Esophagus (tissue), 2 donors: ENCODE measurements around the gene LGR6. TPM values are rescaled to one million over a fixed set of nuclear protein-coding genes. Genes with fewer than 3 reads are reported as not detected.
"Not testable (repeated sequence)": the region's sequence is repeated elsewhere in the genome, so short reads cannot be mapped to it uniquely, and the experiment has no call there.

Source experiments
- H3K27ac ChIP-seq, 2 donors: one replicate each; pipeline ENCODE4 v1.5.1; 2013; ENCODE audit warnings: low read depth in 2 of 2, mild to moderate bottlenecking in 2 of 2, inconsistent platforms in 1 of 2, low read length in 1 of 2, moderate library complexity in 1 of 2
- H3K27me3 ChIP-seq, 2 donors: one replicate each; pipeline ENCODE4 v1.6.1; 2013; ENCODE audit warnings: low read length in 2 of 2, control low read depth in 1 of 2, mild to moderate bottlenecking in 1 of 2; ENCODE audit not compliant: insufficient read depth in 2 of 2, control insufficient read depth in 1 of 2
- H3K36me3 ChIP-seq, 2 donors: one replicate each; pipeline ENCODE4 v1.6.1; 2013; ENCODE audit warnings: low read length in 1 of 2; ENCODE audit not compliant: control insufficient read depth in 2 of 2, insufficient read depth in 2 of 2
- H3K4me1 ChIP-seq, 2 donors: one replicate each; pipeline ENCODE4 v1.6.1; 2013; ENCODE audit warnings: low read length in 1 of 2; ENCODE audit not compliant: control insufficient read depth in 2 of 2, insufficient read depth in 2 of 2
- H3K4me3 ChIP-seq, 2 donors: one replicate each; pipeline ENCODE4 v1.5.1; 2013; ENCODE audit warnings: low read length in 2 of 2, mild to moderate bottlenecking in 2 of 2, low read depth in 1 of 2, moderate library complexity in 1 of 2
- H3K9me3 ChIP-seq, 2 donors: one replicate each; pipeline ENCODE4 v1.6.1; 2013; ENCODE audit warnings: mild to moderate bottlenecking in 2 of 2, low read depth in 1 of 2, low read length in 1 of 2, moderate library complexity in 1 of 2; ENCODE audit not compliant: control insufficient read depth in 2 of 2, insufficient read depth in 1 of 2
- WGBS, 2 donors: extraction: QIAGEN DNeasy Blood & Tissue Kit; methylation state at CpG; one replicate each; pipeline ENCODE4 v1.1.7; 2013; 5-methylcytosine and 5-hydroxymethylcytosine counted together
- polyA plus RNA-seq, 2 donors: library from polyadenylated mRNA; stranded (reverse); fragments of 200-250 nt; gene quantifications; one replicate each; pipeline ENCODE4 v1.2.3, GENCODE V29; 2013
- donor health status: healthy with polysubstance abuse.
- donor health status: Bipolar disorder and iron deficiency.

LGR6 gene
- polyA plus RNA-seq: 1 to 10 TPM; 4.2 to 6.3 TPM

DNA sequence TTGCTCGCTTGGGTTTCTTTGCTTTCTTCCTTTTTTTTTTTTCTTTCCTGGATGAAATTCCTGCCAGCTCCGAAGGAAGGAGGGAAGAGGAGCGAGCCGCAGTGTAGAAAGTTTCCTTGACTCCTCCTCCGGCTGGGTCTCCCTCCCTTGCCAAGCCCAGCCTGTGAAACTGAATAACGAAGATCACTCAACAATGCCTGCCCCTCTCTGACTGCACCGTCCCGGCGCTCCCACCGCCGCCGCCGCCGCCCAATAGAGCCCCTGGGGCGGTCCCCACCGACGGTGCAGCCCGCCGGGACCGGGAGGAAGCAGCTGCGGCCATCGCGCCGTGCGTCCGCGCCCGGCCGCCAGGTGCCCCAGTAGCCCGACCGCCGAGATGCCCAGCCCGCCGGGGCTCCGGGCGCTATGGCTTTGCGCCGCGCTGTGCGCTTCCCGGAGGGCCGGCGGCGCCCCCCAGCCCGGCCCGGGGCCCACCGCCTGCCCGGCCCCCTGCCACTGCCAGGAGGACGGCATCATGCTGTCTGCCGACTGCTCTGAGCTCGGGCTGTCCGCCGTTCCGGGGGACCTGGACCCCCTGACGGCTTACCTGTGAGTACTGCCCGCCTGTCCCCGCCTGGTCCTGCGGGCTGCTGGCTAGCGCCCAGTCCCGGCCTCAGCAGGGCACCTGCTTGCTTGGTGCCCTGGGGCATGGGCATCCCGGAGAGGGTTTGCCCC lies at the start of gene LGR6:
LGR6 (plus strand) TSS at position 186 of the 714 bp plus-strand sequence; CDS start at position 377, 191 bp downstream.
- Histone ChIP-seq H3K36me3 (no peaks in the 10 kb centered on the region), H3K9me3 (no peaks in the 10 kb centered on the region), H3K4me3 (peak within 1 kb of the TSS; percentile 21 to 38), H3K4me1 (peaks cover 0 to 3% of the 10 kb centered on the region in 2 donors), H3K27me3 (peaks cover 0 to 8% of the 10 kb centered on the region in 2 donors), H3K27ac (no peak within 1 kb of the TSS)
- WGBS, 2 donors: 3 to 4% methylated on average over 38 to 61 of the region's 61 CpGs

- peak within 1 kb of the TSS; percentile 72 to 89 for H3K27ac ChIP-seq
- no peaks in the 10 kb centered on the region for H3K27me3 ChIP-seq
- H3K4me3 ChIP-seq: peak within 1 kb of the TSS; percentile 89 to 94
- WGBS, 2 donors: 0% methylated on average over 74 to 82 of the region's 82 CpGs
- H3K9me3 ChIP-seq: no peaks in the 10 kb centered on the region
- no peaks in the 10 kb centered on the region for H3K36me3 ChIP-seq
- peaks cover 0 to 8% of the 10 kb centered on the region in 2 donors for H3K4me1 ChIP-seq
These were observed 49.1 kb upstream of the LGR6 start, which contains the start of gene ARL8A for GRCh38 chr1:202144402-202145067. Gene ARL8A (minus strand): TSS chr1:202144737. CDS start chr1:202144572, 165 bp downstream.

DNA sequence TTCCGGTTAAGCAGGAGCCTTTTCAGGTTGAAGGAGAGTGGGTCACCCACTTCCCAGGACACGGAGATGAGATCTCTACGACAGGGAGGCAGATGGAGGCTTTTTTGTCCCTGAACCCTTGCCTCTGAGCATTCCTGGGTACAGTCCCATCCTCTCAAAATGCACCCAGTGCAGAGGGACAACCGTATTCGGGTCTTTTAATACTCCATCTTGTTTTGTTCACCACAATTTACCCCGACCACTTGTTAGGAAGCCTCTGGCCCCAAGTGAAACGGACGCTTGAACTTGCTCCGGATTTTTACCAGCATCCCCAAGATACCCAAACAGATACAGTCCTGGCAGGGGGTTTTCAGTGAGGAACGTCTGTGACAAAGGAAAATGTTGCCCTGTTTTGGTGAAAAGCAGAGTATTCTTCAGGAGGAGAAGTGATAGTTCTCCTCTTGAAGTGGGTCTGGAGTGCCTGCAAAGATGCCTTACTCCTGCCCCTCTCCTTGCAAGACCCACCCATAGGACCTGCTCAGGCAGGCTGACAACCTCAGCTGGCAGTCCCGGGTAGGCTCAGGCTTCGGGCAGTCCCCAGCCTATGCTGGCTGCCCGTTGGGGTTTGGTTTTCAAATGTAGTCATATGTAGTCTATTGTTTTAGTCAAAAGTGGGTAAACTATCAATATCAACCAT lies 48.4 kb upstream of the LGR6 start:
- H3K27me3 ChIP-seq: no peaks in the 10 kb centered on the region
- 4 to 6% methylated on average over 13 of the region's 13 CpGs for WGBS, 2 donors

GRCh38 chr1:202145744-202146140 lies 47.9 kb upstream of the LGR6 start:
- H3K36me3 ChIP-seq, H3K4me1 ChIP-seq, H3K27ac ChIP-seq, H3K27me3 ChIP-seq, H3K9me3 ChIP-seq, H3K4me3 ChIP-seq: not testable (repeated sequence)
- WGBS, 2 donors: 87 to 91% methylated on average over 8 of the region's 8 CpGs

More for the DNA sequence above, 48.4 kb upstream of the LGR6 start:
- Histone ChIP-seq H3K36me3 (no peaks in the 10 kb centered on the region), H3K9me3 (no peaks in the 10 kb centered on the region), H3K4me1 (peaks cover 0 to 8% of the 10 kb centered on the region in 2 donors), H3K4me3 (peak overlapping the region; percentile 89 to 94), H3K27ac (peak overlapping the region; percentile 72 to 89)

DNA sequence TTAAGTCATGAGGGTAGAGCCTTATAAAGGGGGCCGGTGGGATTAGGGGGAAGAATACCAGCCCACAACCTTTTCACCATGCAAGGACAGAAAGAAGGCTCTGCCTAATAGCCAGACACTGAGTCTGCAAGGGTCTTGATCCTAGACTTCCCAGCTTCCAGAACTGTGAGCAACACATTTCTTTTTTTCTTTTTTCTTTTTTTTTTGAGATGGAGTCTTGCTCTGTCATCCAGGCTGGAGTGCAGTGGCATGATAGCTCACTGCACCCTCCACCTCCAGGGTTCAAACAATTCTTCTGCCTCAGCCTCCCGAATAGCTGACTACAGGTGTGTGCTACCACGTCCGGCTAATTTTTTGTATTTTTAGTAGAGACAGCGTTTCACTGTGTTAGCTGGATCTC lies 47.3 kb upstream of the LGR6 start:
- Histone ChIP-seq H3K4me1 (peaks cover 0 to 8% of the 10 kb centered on the region in 2 donors), H3K36me3 (no peaks in the 10 kb centered on the region), H3K4me3 (no peak overlapping the region), H3K9me3 (no peaks in the 10 kb centered on the region), H3K27me3 (no peaks in the 10 kb centered on the region), H3K27ac (no peak overlapping the region)
- 90 to 94% methylated on average over 5 of the region's 5 CpGs for WGBS, 2 donors

GRCh38 chr1:202146993-202147392 lies 46.6 kb upstream of the LGR6 start:
- Histone ChIP-seq H3K4me1 (peaks cover 0 to 8% of the 10 kb centered on the region in 2 donors), H3K27ac (no peak overlapping the region), H3K36me3 (no peaks in the 10 kb centered on the region), H3K9me3 (no peaks in the 10 kb centered on the region), H3K4me3 (no peak overlapping the region), H3K27me3 (no peaks in the 10 kb centered on the region)
- WGBS, 2 donors: 68 to 73% methylated on average over 3 of the region's 3 CpGs

DNA sequence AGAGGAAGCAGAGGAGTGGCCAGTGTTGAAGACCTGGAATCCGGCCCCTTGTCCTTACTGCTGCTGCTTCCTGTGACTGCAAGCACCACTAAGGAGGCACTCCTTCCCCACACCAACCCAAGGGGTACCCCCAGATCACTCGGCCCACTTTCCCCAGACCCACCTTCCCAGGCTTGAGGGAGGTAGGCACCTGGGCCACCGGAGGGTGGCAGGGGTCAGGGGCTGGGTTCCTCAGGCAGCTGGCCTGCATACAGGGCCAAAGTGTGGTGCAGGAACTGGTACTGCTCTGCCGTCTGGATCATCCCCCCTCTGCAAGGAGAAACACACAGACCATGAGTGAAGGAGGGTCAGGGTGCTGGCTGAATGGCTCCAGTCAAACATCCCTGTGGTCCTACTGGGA lies 45.2 kb upstream of the LGR6 start:
- Histone ChIP-seq H3K27ac (no peak overlapping the region), H3K27me3 (no peaks in the 10 kb centered on the region), H3K4me3 (no peak overlapping the region), H3K36me3 (no peaks in the 10 kb centered on the region), H3K4me1 (peaks cover 0 to under 1% of the 10 kb centered on the region in 2 donors), H3K9me3 (no peaks in the 10 kb centered on the region)
- 88 to 91% methylated on average over 4 of the region's 4 CpGs for WGBS, 2 donors

- Histone ChIP-seq H3K9me3 (no peaks in the 10 kb centered on the region), H3K4me3 (no peak overlapping the region), H3K4me1 (no peaks in the 10 kb centered on the region), H3K27ac (no peak overlapping the region), H3K36me3 (no peaks in the 10 kb centered on the region), H3K27me3 (no peaks in the 10 kb centered on the region)
- WGBS, 2 donors: 85 to 93% methylated on average over 4 of the region's 4 CpGs
These were observed 44.0 kb upstream of the LGR6 start for GRCh38 chr1:202149566-202149965.

DNA sequence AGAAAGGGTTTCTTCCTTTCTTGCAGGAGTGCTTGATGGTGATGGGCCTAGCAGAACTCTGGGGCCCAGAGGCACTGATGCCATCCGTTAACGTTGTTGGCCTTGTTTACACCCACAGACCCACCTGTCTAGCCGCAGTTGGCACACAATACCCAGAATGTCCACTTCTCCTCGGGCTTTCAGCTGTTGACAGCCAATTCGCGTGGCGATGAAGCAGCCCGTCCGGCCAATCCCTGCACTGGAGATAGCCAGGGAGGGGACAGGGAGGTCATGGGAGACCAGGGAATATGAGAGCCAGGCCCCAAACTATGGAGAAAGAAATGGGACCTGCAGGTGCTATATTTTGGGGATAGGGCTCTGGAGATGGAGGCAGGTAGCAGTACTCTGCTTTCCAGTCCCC lies 43.4 kb upstream of the LGR6 start:
- Histone ChIP-seq H3K4me1 (peaks cover 0 to 2% of the 10 kb centered on the region in 2 donors), H3K4me3 (no peak overlapping the region), H3K27me3 (no peaks in the 10 kb centered on the region), H3K36me3 (no peaks in the 10 kb centered on the region), H3K9me3 (no peaks in the 10 kb centered on the region), H3K27ac (no peak overlapping the region)
- 90% methylated on average over 9 of the region's 9 CpGs for WGBS, 2 donors
